HUDEP-2 (cell line): ENCODE results near the gene DLD.

Experiments
- DNase-seq, 76 experiments: peaks; one replicate each; lab custom pipeline; 2025; ENCODE audit not compliant: unreplicated experiment in 76 of 76; lab: John Stamatoyannopoulos, UW

Gene DLD

DNA sequence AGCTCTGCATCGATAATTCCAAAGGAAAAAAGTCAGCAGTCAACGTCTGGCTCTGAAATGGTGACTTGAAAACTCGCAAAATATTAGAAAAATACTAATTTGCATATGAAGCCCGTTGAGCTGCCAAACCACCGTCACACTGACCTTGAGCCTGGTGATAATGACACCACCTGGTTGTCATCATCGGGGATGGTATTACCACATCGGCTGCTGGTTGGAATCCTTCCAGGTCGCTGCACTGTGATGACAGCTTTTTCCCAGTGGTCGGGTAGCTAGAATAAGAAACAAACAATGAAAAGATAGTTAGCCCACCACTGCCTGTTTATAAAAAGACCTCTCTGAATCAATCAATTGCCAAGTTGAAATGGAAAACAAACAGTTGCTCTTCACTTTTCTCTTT, 70.4 kb downstream of the DLD start:
- DNase-seq, result no peak

DNA sequence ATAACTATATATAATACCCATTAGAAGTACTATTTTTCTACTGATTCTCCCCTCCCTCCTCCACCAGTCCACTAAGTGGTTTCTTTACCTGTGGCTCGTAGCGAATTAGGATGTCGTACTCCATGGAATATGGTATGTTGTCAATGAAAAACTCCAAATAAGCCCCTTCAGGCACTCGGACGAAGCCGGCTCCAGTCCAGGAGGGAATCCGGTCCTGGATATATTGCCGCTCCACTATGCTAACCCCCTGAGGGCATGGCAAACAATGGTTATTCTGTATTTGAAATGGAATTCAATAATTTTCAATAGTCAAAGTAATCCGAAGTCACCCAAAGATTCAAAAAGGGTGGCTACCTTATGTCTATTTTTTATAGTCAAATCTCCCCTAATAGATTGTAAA, 71.8 kb downstream of the DLD start:
- DNase-seq, result no peak

DNA sequence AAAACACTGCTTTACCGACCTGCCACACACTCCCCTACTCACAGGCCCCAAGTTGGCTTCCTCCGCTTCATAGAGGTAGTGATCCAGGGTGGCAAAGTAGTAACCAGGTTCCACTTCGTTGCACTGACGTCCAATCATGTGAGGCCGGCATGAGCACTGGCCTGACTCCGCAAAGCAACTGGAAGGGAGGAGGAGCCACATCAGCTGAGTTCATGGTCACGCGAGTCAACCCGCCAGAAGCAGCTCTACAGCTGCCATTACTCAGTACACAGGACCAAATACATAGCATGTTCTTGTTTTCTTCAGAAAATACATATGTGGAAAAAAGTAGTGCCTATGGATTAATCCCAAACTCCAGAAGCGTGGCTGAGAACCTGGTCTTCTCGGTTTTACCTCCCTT, 73.5 kb downstream of the DLD start:
- DNase-seq, result no peak

DNA sequence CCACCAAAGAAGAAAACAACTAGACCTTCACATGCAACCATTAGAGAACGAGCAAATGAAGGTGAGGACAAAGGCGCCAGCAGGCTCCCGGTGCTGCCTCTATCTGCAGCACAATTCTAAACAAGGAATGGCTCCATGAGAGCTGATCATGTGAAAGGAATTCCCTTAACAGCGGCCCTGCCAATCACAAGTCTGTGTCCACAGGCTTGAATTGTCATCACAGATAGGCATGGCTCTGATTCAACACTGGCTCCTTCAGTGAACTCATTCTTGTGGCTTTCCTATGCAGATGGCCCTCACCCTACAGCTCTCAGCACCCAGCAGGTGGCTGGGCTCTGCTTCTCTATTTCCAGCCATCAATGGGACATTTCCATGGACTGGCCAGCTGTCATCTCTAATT, 75.7 kb downstream of the DLD start:
- DNase-seq, result no peak

GRCh38 chr7:107967420-107967819, 76.4 kb downstream of the DLD start:
- no peak for DNase-seq

GRCh38 chr7:107968449-107968848, 77.5 kb downstream of the DLD start:
- DNase-seq, result no peak

- no peak for DNase-seq
Measured at GRCh38 chr7:107969856-107970255, 78.9 kb downstream of the DLD start.
